ENCODE measurements around the gene ZNF221. TPM values are rescaled to one million over a fixed set of nuclear protein-coding genes. Genes with fewer than 3 reads are reported as not detected.
A peak's percentile ranks its signal among the peaks of the same experiment; 100 is the strongest.

ZNF221 gene
- total RNA-seq, 1 experiment from 2014 or later = 2.8 TPM

DNA sequence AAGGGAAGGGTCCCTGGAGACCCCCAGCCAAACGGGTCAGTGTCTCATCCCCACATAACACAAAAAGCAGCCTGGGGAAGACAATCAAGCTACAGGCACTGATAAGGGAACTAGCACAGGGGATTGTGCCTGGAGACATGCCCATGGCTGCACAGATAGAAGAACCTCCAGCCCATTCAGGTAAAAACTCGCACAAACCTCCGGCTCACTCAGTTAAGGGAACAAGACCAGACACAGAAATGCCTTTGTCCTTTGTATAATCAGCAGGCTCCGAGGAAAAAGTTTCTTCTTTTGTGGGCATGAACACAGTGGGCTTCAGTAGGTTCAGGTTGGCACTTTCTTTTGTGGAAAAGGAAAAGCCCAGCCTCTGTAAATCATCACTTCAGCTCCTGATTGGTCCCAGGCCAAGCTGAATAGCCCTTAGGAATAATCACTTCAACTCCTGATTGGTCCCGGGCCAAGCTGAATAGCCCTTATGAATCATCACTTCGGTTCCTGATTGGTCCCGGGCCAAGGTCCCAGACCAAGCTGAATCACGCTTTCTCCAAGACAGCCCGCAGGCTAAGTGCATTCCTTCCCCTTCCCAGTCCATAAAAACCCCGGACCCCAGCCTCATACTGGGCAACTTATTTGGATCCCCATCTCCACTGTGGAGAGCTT, 46.7 kb downstream of the ZNF221 start:
- intact Hi-C loops (cut with micrococcal nuclease; ENCODE audit: unreplicated experiment) = no loop called here
- ChIA-PET CTCF (no interaction called here), POLR2A (no interaction called here)
- Histone ChIP-seq H3K9me3 (ENCODE audit: control insufficient read depth, insufficient read depth, low read depth, low read length) (no peaks in the 10 kb centered on the region; the same call in 1 of the 2 replicates), H3K4me3 (ENCODE audit: low read depth in 2 of 2, low read length in 2 of 2) (no peak overlapping the region), H3K27me3 (ENCODE audit: control insufficient read depth, insufficient read depth, low read length) (no peaks in the 10 kb centered on the region), H3K36me3 (ENCODE audit: control insufficient read depth, insufficient read depth, low read length) (peaks cover 3% of the 10 kb centered on the region; the same call in 1 of the 2 replicates), H3K4me1 (ENCODE audit: control insufficient read depth, insufficient read depth, low read length) (no peaks in the 10 kb centered on the region; the same call in 1 of the 2 replicates), H3K27ac (ENCODE audit: low read length) (no peak overlapping the region)
- in situ Hi-C loops (cut with HindIII; ENCODE audit: low pct_unique_long_range_greater_than_20kb, low sequenced_read_pairs) = no loop called here
- no peak for TF ChIP-seq POLR2AphosphoS5 (IDR thresholded peaks at IDR 0.05; ENCODE audit: low read depth, low read length)
- TF ChIP-seq, protein P1, sequence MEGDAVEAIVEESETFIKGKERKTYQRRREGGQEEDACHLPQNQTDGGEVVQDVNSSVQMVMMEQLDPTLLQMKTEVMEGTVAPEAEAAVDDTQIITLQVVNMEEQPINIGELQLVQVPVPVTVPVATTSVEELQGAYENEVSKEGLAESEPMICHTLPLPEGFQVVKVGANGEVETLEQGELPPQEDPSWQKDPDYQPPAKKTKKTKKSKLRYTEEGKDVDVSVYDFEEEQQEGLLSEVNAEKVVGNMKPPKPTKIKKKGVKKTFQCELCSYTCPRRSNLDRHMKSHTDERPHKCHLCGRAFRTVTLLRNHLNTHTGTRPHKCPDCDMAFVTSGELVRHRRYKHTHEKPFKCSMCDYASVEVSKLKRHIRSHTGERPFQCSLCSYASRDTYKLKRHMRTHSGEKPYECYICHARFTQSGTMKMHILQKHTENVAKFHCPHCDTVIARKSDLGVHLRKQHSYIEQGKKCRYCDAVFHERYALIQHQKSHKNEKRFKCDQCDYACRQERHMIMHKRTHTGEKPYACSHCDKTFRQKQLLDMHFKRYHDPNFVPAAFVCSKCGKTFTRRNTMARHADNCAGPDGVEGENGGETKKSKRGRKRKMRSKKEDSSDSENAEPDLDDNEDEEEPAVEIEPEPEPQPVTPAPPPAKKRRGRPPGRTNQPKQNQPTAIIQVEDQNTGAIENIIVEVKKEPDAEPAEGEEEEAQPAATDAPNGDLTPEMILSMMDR (IDR thresholded peaks at IDR 0.05) = no peak
- BruUV-seq (replicated peaks) = no TSS peak
- ATAC-seq (no peak), DNase-seq (ENCODE audit: low read depth, low spot score) (no peak)

DNA sequence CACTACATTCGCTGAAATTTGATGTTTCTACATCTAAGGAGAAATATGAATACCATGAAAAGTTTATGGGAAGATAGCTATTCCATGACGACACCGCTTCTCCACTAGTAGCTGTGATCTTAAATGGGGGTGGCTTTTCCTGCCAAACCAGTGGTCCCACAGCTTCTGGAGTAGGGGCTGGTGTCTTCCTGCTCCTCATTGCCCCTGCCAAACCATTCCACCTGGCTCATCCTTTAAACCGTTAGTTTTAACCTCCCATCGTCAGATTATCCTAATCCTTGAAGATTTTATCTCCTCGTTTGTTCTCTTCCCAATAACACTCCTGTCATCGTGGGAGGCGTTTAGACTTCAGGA, 51.2 kb downstream of the ZNF221 start:
- H3K4me1 ChIP-seq (ENCODE audit: control insufficient read depth, insufficient read depth, low read length) = no peaks in the 10 kb centered on the region; the same call in none of the 2 replicates
- H3K36me3 ChIP-seq (ENCODE audit: control insufficient read depth, insufficient read depth, low read length) = peaks cover 3% of the 10 kb centered on the region; the same call in 1 of the 2 replicates
- no peaks in the 10 kb centered on the region for H3K9me3 ChIP-seq (ENCODE audit: control insufficient read depth, insufficient read depth, low read depth, low read length)
- no peak for DNase-seq (ENCODE audit: low read depth, low spot score)
- peak overlapping the region; percentile 73 to 92 for H3K4me3 ChIP-seq (ENCODE audit: low read depth in 2 of 2, low read length in 2 of 2)
- in situ Hi-C loops (cut with HindIII; ENCODE audit: low pct_unique_long_range_greater_than_20kb, low sequenced_read_pairs) = no loop called here
- TF ChIP-seq POLR2AphosphoS5 (IDR thresholded peaks at IDR 0.05; ENCODE audit: low read depth, low read length) (no peak), SIN3A (IDR thresholded peaks at IDR 0.05; ENCODE audit: borderline replicate concordance, insufficient read depth, low read depth, low read length) (no peak)
- TF ChIP-seq, protein P2, sequence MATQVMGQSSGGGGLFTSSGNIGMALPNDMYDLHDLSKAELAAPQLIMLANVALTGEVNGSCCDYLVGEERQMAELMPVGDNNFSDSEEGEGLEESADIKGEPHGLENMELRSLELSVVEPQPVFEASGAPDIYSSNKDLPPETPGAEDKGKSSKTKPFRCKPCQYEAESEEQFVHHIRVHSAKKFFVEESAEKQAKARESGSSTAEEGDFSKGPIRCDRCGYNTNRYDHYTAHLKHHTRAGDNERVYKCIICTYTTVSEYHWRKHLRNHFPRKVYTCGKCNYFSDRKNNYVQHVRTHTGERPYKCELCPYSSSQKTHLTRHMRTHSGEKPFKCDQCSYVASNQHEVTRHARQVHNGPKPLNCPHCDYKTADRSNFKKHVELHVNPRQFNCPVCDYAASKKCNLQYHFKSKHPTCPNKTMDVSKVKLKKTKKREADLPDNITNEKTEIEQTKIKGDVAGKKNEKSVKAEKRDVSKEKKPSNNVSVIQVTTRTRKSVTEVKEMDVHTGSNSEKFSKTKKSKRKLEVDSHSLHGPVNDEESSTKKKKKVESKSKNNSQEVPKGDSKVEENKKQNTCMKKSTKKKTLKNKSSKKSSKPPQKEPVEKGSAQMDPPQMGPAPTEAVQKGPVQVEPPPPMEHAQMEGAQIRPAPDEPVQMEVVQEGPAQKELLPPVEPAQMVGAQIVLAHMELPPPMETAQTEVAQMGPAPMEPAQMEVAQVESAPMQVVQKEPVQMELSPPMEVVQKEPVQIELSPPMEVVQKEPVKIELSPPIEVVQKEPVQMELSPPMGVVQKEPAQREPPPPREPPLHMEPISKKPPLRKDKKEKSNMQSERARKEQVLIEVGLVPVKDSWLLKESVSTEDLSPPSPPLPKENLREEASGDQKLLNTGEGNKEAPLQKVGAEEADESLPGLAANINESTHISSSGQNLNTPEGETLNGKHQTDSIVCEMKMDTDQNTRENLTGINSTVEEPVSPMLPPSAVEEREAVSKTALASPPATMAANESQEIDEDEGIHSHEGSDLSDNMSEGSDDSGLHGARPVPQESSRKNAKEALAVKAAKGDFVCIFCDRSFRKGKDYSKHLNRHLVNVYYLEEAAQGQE (IDR thresholded peaks at IDR 0.05; ENCODE audit: insufficient read depth in 1 of 2, low read depth in 2 of 2, low read length in 1 of 2) = no peak
- TF ChIP-seq, protein P1 (IDR thresholded peaks at IDR 0.05) = no peak
- peak overlapping the region; percentile 93 for H3K27ac ChIP-seq (ENCODE audit: low read length)
- intact Hi-C loops (cut with micrococcal nuclease; ENCODE audit: unreplicated experiment) = no loop called here
- ChIA-PET POLR2A (no interaction called here), CTCF (no interaction called here)
- no TSS peak for BruUV-seq (replicated peaks)
- ATAC-seq = no peak
- H3K27me3 ChIP-seq (ENCODE audit: control insufficient read depth, insufficient read depth, low read length) = no peaks in the 10 kb centered on the region
